Adipocyte (in vitro differentiated cells): ENCODE measurements around the gene MAT2A.

Experiments used
- DNase-seq: peaks from one replicate; pipeline ENCODE4 v3.0.0-alpha.2; 2015; ENCODE audit warnings: low read depth
- H3K27me3 ChIP-seq: replicated peaks from 2 replicates; pipeline ENCODE4 v1.7.0; 2013; ENCODE audit warnings: mild to moderate bottlenecking, low read length, moderate library complexity; ENCODE audit not compliant: control insufficient read depth, insufficient read depth
- H3K36me3 ChIP-seq: 2 replicates; pipeline ENCODE4 v1.7.0; 2013; ENCODE audit warnings: low read length, mild to moderate bottlenecking, moderate library complexity; ENCODE audit not compliant: control insufficient read depth, insufficient read depth, severe bottlenecking
- H3K4me1 ChIP-seq: 2 replicates; pipeline ENCODE4 v1.7.0; 2013; ENCODE audit warnings: mild to moderate bottlenecking, low read length, moderate library complexity; ENCODE audit not compliant: control insufficient read depth, insufficient read depth
- H3K4me3 ChIP-seq: 2 replicates; pipeline ENCODE4 v1.7.0; 2013; ENCODE audit warnings: mild to moderate bottlenecking, low read length, moderate library complexity
- H3K9ac ChIP-seq: 2 replicates; pipeline ENCODE4 v1.7.0; 2013; ENCODE audit warnings: mild to moderate bottlenecking, low read length, moderate library complexity
- H3K9me3 ChIP-seq: 2 replicates; pipeline ENCODE4 v1.7.0; 2013; ENCODE audit warnings: mild to moderate bottlenecking, low read length, moderate library complexity; ENCODE audit not compliant: control insufficient read depth

Gene MAT2A

DNA sequence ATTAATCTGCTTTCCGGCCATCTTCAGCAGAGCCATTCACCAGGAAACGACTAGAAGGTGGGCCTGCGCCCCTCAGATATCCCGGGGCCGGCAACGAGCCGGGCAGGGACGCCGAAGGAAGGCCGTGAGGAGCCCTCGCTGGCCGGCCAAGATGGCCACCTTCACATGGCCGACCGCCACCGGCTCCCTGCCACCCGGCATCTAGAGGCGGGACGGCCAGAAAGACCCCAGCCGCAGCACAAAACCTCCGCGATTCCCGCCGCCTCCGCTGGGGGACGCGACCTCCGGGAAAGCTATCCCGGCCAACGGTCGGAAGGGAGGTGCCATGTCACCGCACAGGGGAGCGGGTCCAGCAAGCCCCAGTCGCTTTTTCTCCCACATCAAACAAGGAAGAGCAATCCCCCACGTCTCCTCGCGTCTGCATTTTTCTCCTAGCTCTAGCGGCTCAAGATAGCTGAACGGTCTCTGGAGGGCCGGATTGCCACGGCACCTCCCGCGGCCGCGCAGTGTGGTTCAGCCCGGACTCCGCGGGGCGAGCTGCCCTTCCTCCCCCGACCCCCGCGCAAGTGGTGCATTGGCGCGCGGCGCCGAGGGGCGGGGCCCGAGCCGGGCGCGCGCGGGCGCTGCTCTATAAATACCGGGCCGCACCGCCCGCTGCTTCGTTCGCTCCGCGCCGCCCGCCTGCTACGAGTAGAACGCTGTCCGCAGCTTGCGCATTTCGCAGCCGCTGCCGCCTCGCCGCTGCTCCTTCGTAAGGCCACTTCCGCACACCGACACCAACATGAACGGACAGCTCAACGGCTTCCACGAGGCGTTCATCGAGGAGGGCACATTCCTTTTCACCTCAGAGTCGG lies at the start of gene MAT2A:
Gene MAT2A, plus strand, starts transcription at position 662 of the 854 bp plus-strand sequence. Its CDS starts 120 bp downstream, at position 782.
- Histone ChIP-seq H3K27me3 (no peaks in the 10 kb centered on the region), H3K9ac (peak within 1 kb of the TSS; percentile 99), H3K9me3 (no peaks in the 10 kb centered on the region), H3K4me3 (peak within 1 kb of the TSS; percentile 98), H3K36me3 (peaks cover 32% of the 10 kb centered on the region), H3K4me1 (peaks cover 41% of the 10 kb centered on the region)
- peak; percentile 95 for DNase-seq

DNA sequence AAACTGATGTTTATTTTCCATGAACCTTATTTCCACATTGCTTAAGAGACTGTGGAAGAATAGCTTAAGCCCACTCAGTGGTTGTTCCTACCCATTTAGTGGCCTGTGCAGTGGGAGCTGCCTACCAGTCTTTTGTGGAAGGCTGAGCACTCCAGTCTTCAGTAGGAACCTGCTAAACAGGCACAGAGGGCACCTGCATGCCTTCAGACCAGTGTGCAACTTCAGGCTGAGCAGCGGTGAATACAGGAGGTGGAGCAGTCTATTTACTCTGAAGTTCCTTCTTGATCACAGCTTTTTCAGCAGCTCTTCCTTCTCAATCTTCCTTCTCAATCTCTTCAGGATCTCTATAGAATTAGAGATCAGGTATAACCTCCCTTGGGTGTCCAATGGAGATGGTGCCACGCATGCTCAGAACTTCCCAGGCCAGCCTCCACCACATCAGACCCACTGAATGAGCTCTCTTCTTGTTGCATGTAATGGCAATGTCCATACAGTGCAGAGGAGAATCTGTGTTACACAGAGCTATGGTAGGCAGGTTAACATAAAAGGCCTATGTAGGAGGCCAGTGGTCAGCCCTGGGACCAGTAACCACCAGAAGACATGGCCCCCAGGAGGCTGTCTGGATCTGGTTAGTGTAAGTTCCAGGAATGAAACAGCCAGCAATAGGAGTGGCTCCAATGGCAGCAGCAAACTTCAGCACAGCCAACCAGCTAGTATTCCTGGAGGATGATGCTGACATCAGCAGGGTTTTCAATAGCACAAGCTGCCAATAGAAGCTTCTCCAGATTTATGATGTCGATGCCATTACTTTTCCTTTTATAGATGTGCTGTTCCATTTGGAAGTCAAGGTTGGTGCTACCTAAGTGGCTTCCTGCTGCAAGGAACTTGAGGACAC lies 47.9 kb upstream of the MAT2A start:
- Histone ChIP-seq H3K4me3 (no peak overlapping the region), H3K36me3 (no peaks in the 10 kb centered on the region), H3K4me1 (peaks cover under 1% of the 10 kb centered on the region)

DNA sequence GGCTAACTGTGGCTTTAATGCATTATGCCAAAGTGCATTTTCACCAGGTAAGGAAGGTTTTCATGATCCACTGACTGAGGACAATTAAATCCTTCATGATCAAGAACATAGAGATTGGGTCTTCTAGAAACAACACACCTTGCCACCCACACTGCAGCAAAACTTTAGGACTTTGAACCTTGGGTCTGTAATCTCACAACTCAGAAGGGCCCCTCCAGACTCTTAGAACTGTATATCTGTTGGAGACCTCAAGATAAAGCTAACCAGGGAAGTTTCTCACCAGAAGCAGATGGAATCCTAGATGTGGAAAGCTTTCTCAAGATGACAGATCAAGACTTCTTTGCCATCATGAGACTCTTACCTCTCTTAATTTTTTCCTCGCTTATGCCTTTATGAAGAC lies 42.5 kb upstream of the MAT2A start:
- Histone ChIP-seq H3K36me3 (no peaks in the 10 kb centered on the region), H3K4me3 (no peak overlapping the region), H3K9me3 (no peaks in the 10 kb centered on the region), H3K27me3 (no peaks in the 10 kb centered on the region), H3K9ac (no peak overlapping the region), H3K4me1 (peaks cover 12% of the 10 kb centered on the region)
- no peak for DNase-seq

More for the DNA sequence above, 47.9 kb upstream of the MAT2A start:
- H3K9ac ChIP-seq = no peak overlapping the region
- H3K9me3 ChIP-seq = no peaks in the 10 kb centered on the region
- H3K27me3 ChIP-seq = no peaks in the 10 kb centered on the region
- no peak for DNase-seq

- H3K4me3 ChIP-seq = no peak overlapping the region
- no peaks in the 10 kb centered on the region for H3K27me3 ChIP-seq
- DNase-seq = no peak
- H3K4me1 ChIP-seq = peaks cover 17% of the 10 kb centered on the region
- H3K9me3 ChIP-seq = no peaks in the 10 kb centered on the region
- H3K36me3 ChIP-seq = no peaks in the 10 kb centered on the region
- H3K9ac ChIP-seq = no peak overlapping the region
These were observed 40.9 kb upstream of the MAT2A start for GRCh38 chr2:85497944-85498630.

- Histone ChIP-seq H3K27me3 (no peaks in the 10 kb centered on the region), H3K4me1 (peaks cover 49% of the 10 kb centered on the region), H3K36me3 (no peaks in the 10 kb centered on the region), H3K4me3 (no peak overlapping the region), H3K9ac (no peak overlapping the region), H3K9me3 (no peaks in the 10 kb centered on the region)
- no peak for DNase-seq
These were observed 37.7 kb upstream of the MAT2A start for GRCh38 chr2:85501248-85501647.

GRCh38 chr2:85502720-85503119 lies 36.2 kb upstream of the MAT2A start:
- Histone ChIP-seq H3K27me3 (no peaks in the 10 kb centered on the region), H3K9me3 (no peaks in the 10 kb centered on the region), H3K4me1 (peaks cover 61% of the 10 kb centered on the region), H3K36me3 (no peaks in the 10 kb centered on the region), H3K4me3 (no peak overlapping the region), H3K9ac (no peak overlapping the region)
- no peak for DNase-seq

- H3K4me1 ChIP-seq = peaks cover 61% of the 10 kb centered on the region
- no peaks in the 10 kb centered on the region for H3K27me3 ChIP-seq
- H3K9me3 ChIP-seq = no peaks in the 10 kb centered on the region
- no peak overlapping the region for H3K9ac ChIP-seq
- no peak for DNase-seq
- no peaks in the 10 kb centered on the region for H3K36me3 ChIP-seq
- H3K4me3 ChIP-seq = no peak overlapping the region
These were observed 35.7 kb upstream of the MAT2A start for GRCh38 chr2:85503168-85503850.

- peak; percentile 72 for DNase-seq
These were observed 34.9 kb upstream of the MAT2A start for GRCh38 chr2:85503851-85504777.

GRCh38 chr2:85504778-85505261 lies 34.1 kb upstream of the MAT2A start:
- Histone ChIP-seq H3K9ac (peak overlapping the region; percentile 27), H3K4me3 (no peak overlapping the region), H3K9me3 (no peaks in the 10 kb centered on the region), H3K36me3 (no peaks in the 10 kb centered on the region), H3K27me3 (no peaks in the 10 kb centered on the region), H3K4me1 (peaks cover 57% of the 10 kb centered on the region)
- peak; percentile 78 for DNase-seq

More at GRCh38 chr2:85503851-85504777, 34.9 kb upstream of the MAT2A start:
- H3K27me3 ChIP-seq = no peaks in the 10 kb centered on the region
- H3K9ac ChIP-seq = peak overlapping the region; percentile 27
- no peaks in the 10 kb centered on the region for H3K36me3 ChIP-seq
- H3K4me1 ChIP-seq = peaks cover 58% of the 10 kb centered on the region
- H3K4me3 ChIP-seq = no peak overlapping the region
- no peaks in the 10 kb centered on the region for H3K9me3 ChIP-seq
